ENCODE data around the gene CNOT4. TPM values are rescaled to one million over a fixed set of nuclear protein-coding genes. Genes with fewer than 3 reads are reported as not detected.

Gene CNOT4
- total RNA-seq, 1 experiment from 2014 or later, result 26.0 TPM

DNA sequence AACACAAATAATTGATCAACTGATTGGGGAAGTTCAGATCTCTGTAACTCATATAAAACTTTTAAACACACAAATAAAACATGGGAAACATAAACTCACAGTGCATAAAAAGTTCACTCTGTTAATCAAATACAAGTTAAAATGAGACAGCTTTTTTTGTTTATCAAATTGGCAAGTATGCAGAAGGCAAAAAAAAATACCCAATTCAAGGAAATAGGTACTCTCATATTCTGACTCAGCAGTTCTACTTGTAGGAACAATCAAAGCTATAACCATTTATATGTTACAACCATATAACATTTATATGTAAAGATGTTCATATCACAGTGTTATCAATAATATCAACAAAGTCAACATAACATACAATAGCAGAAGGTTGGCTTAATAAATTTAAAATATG, 102.0 kb downstream of the CNOT4 start:
- Mint-ChIP-seq H3K36me3 (ENCODE audit: insufficient read depth, unreplicated experiment) (peaks cover 5% of the 10 kb centered on the region), H3K27me3 (ENCODE audit: unreplicated experiment) (no peaks in the 10 kb centered on the region), H3K27ac (ENCODE audit: unreplicated experiment) (no peak overlapping the region), H3K9me3 (ENCODE audit: low read depth, unreplicated experiment) (no peaks in the 10 kb centered on the region), H3K4me3 (ENCODE audit: low read depth, unreplicated experiment) (no peak overlapping the region), H3K4me1 (ENCODE audit: low read depth, unreplicated experiment) (no peaks in the 10 kb centered on the region)
- no TSS peak for BruUV-seq (replicated peaks)
- intact Hi-C loops (cut with micrococcal nuclease; ENCODE audit: unreplicated experiment), result no loop called here
- CTCF ChIA-PET, result no interaction called here
- TF ChIP-seq, protein P1, sequence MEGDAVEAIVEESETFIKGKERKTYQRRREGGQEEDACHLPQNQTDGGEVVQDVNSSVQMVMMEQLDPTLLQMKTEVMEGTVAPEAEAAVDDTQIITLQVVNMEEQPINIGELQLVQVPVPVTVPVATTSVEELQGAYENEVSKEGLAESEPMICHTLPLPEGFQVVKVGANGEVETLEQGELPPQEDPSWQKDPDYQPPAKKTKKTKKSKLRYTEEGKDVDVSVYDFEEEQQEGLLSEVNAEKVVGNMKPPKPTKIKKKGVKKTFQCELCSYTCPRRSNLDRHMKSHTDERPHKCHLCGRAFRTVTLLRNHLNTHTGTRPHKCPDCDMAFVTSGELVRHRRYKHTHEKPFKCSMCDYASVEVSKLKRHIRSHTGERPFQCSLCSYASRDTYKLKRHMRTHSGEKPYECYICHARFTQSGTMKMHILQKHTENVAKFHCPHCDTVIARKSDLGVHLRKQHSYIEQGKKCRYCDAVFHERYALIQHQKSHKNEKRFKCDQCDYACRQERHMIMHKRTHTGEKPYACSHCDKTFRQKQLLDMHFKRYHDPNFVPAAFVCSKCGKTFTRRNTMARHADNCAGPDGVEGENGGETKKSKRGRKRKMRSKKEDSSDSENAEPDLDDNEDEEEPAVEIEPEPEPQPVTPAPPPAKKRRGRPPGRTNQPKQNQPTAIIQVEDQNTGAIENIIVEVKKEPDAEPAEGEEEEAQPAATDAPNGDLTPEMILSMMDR (IDR thresholded peaks at IDR 0.05; ENCODE audit: unreplicated experiment), result no peak
- DNase-seq, result no peak

DNA sequence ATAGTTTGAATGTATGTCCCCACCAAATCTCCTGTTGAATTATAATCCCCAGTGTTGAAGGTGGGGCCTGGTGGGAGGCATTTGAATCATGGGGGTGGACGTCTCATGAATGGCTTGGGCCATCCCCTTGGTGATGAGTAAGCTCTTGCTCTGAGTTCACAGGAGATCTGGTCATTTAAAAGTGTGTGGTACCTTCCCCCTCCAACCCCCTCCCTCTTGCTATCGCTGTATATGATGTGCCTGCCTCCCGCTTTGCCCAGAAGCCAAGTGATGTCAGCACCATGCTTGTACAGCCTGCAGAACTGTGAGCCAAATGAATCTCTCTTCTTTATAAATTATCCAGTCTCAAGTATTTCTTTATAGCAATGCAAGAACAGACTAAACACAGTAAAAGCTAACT, 103.0 kb downstream of the CNOT4 start:
- TF ChIP-seq, protein P1 (IDR thresholded peaks at IDR 0.05; ENCODE audit: unreplicated experiment), result no peak
- Mint-ChIP-seq H3K27me3 (ENCODE audit: unreplicated experiment) (no peaks in the 10 kb centered on the region), H3K4me3 (ENCODE audit: low read depth, unreplicated experiment) (no peak overlapping the region), H3K27ac (ENCODE audit: unreplicated experiment) (no peak overlapping the region), H3K4me1 (ENCODE audit: low read depth, unreplicated experiment) (no peaks in the 10 kb centered on the region), H3K36me3 (ENCODE audit: insufficient read depth, unreplicated experiment) (peaks cover 5% of the 10 kb centered on the region), H3K9me3 (ENCODE audit: low read depth, unreplicated experiment) (no peaks in the 10 kb centered on the region)
- intact Hi-C loops (cut with micrococcal nuclease; ENCODE audit: unreplicated experiment), result no loop called here
- no peak for DNase-seq
- BruUV-seq (replicated peaks), result no TSS peak
- CTCF ChIA-PET, result no interaction called here

DNA sequence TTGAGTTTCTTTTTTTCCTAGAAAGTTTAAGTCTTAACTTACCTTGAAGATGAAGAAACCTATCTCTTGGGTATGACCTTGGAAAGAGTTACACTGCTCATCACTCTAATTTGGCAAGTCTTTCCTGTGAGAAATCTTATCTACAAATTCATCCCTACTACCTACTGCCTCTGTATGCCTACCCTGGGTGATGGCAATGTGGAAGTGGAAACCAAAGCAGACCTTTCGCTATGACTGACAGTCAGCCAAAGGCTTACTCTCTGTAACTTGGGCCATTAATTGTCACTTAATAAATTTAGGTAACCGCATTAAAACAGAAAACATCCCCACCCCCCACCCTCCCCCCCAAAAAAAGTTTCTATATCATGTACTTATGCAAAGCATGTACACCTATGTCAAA, 103.9 kb downstream of the CNOT4 start:
- H3K4me1 Mint-ChIP-seq (ENCODE audit: low read depth, unreplicated experiment), result no peaks in the 10 kb centered on the region
- no peaks in the 10 kb centered on the region for H3K27me3 Mint-ChIP-seq (ENCODE audit: unreplicated experiment)
- H3K36me3 Mint-ChIP-seq (ENCODE audit: insufficient read depth, unreplicated experiment), result peaks cover 5% of the 10 kb centered on the region
- no peak overlapping the region for H3K27ac Mint-ChIP-seq (ENCODE audit: unreplicated experiment)
- BruUV-seq (replicated peaks), result no TSS peak
- no peak for DNase-seq
- no peaks in the 10 kb centered on the region for H3K9me3 Mint-ChIP-seq (ENCODE audit: low read depth, unreplicated experiment)
- no peak overlapping the region for H3K4me3 Mint-ChIP-seq (ENCODE audit: low read depth, unreplicated experiment)
- intact Hi-C loops (cut with micrococcal nuclease; ENCODE audit: unreplicated experiment), result no loop called here
- CTCF ChIA-PET, result no interaction called here
- TF ChIP-seq, protein P1 (IDR thresholded peaks at IDR 0.05; ENCODE audit: unreplicated experiment), result no peak

DNA sequence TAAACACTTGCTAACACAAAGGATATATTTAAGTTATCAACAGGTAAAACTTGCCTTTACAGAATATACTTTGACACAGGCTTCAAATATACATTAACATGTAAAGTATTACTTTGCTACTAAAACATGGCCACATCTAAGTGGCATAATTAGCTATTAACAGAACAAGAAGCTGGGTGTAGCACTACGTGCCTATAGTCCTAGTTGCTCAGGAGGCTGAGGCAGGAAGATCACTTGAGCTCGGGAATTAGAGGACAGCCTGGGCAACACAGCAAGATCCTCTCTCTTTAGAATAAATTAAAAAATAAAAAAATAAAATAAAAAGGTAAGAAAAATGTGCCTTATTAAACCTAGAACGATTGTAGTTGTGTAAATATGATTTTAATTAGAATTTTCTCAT, 106.6 kb downstream of the CNOT4 start:
- Mint-ChIP-seq H3K9me3 (ENCODE audit: low read depth, unreplicated experiment) (no peaks in the 10 kb centered on the region), H3K27me3 (ENCODE audit: unreplicated experiment) (no peaks in the 10 kb centered on the region), H3K27ac (ENCODE audit: unreplicated experiment) (no peak overlapping the region), H3K36me3 (ENCODE audit: insufficient read depth, unreplicated experiment) (peaks cover under 1% of the 10 kb centered on the region), H3K4me1 (ENCODE audit: low read depth, unreplicated experiment) (no peaks in the 10 kb centered on the region), H3K4me3 (ENCODE audit: low read depth, unreplicated experiment) (no peak overlapping the region)
- BruUV-seq (replicated peaks), result no TSS peak
- intact Hi-C loops (cut with micrococcal nuclease; ENCODE audit: unreplicated experiment), result no loop called here
- CTCF ChIA-PET, result no interaction called here
- DNase-seq, result no peak
- TF ChIP-seq, protein P1 (IDR thresholded peaks at IDR 0.05; ENCODE audit: unreplicated experiment), result no peak

DNA sequence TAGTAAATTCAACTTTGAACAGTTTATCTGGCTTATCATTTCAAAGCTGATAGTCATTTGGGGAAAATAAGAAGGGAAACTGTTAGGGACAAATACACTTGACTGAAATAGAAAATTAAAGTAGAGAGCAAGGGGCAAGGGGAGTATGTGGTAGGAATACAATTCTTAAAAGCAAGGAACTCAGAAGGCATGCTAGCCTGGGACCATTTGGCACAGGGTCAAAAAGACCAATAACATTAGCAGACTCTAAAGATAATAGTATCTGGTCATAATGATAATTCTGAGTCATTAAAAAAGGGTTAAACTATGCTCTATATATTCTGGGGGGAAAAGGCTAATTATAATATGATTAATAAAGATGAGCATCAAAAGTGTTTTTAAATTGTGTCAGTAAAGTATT, 112.2 kb downstream of the CNOT4 start:
- Mint-ChIP-seq H3K27me3 (ENCODE audit: unreplicated experiment) (no peaks in the 10 kb centered on the region), H3K4me3 (ENCODE audit: low read depth, unreplicated experiment) (no peak overlapping the region), H3K9me3 (ENCODE audit: low read depth, unreplicated experiment) (no peaks in the 10 kb centered on the region), H3K36me3 (ENCODE audit: insufficient read depth, unreplicated experiment) (no peaks in the 10 kb centered on the region), H3K27ac (ENCODE audit: unreplicated experiment) (no peak overlapping the region), H3K4me1 (ENCODE audit: low read depth, unreplicated experiment) (no peaks in the 10 kb centered on the region)
- CTCF ChIA-PET, result no interaction called here
- no peak for DNase-seq
- TF ChIP-seq, protein P1 (IDR thresholded peaks at IDR 0.05; ENCODE audit: unreplicated experiment), result no peak
- BruUV-seq (replicated peaks), result no TSS peak
- intact Hi-C loops (cut with micrococcal nuclease; ENCODE audit: unreplicated experiment), result no loop called here

Measured in Calu3 (cell line).